ENCODE results near the gene NXPE2. TPM values are rescaled to one million over a fixed set of nuclear protein-coding genes. Genes with fewer than 3 reads are reported as not detected.
"Not testable (repeated sequence)": the region's sequence is repeated elsewhere in the genome, so short reads cannot be mapped to it uniquely, and the experiment has no call there.

NXPE2 gene
- polyA plus RNA-seq (ENCODE audit: insufficient read length in 3 of 3): under 1 TPM; 0.31 to 0.47 (median 0.37) TPM

DNA sequence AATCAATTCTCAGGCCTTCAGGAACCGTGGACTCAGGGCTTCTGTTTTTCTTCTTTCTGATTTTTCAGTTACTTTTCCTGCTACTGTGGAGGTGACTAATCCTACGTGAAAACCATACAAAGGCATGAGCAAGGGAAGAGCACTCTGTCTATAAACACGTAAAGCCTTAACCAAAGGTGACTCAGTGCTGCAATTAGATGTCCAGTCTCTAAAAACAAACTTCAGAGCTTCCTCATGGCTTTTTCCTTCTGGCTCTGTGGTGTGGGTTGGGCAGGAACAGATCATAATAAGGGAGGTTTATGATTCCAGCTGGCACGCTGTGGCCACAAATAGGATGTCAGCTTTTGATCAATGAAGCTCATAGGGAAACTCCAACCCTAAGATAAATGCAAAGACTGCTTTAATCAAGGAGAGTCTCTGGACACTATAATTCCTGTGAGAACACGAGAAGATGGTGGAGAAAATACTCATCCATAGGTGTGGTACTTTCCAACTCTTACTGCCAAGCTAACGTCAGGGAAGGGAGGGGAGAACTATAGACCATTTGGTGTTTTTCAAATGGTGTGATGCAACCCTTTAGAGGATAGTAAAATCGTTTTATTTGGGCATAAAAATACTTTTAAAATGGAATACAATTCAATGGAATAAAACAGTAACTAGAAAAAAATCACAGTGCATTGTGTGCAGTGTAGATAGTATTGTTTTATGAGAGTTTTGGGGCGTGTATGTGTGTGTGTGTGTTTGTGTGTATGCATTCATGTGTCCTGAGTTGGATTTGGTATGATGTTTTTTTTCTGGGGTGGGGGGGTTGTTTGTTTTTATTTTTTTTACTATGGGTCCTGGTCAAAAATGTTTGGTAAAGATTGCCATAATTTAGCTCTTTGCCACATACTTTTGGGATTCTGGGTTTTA, at the start of gene NXPE2:
Gene NXPE2 (plus strand): TSS at position 403 of the 912 bp plus-strand sequence. CDS start 49 bp downstream, at position 452.
- no peak for DNase-seq (ENCODE audit: low read depth in 3 of 3, low spot score in 2 of 3)

DNA sequence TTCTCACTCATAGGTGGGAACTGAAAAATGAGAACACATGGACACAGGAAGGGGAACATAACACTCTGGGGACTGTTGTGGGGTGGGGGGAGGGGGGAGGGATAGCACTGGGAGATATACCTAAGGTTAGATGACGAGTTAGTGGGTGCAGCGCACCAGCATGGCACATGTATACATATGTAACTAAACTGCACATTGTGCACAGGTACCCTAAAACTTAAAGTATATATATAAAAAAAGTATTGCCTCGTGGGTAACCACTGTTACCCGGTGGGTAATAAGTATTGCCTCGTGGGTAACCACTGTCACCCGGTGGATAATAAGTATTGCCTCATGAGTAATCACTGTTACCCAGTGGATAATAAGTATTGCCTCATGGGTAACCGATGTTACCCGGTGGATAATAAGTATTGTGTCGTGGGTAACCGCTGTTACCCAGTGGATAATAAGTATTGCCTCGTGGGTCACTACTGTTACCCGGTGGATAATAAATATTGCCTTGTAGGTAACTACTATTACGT, 46.8 kb upstream of the NXPE2 start:
- DNase-seq (ENCODE audit: low read depth in 3 of 3, low spot score in 2 of 3): not testable (repeated sequence)

DNA sequence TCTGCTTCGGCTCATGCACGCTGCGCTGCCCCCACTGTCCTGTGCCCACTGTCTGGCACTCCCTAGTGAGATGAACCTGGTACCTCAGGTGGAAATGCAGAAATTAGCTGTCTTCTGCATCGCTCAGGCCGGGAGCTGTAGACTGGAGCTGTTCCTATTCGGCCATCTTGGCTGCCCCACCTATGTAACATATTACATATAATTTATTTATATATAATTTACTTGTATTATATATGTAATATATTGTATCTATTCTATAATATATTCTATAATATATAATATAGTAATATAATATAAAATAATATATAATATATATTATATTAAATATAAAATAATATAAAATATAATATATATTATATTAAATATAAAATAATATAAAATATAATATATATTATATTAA, 38.9 kb upstream of the NXPE2 start:
- not testable (repeated sequence) for DNase-seq (ENCODE audit: low read depth in 3 of 3, low spot score in 2 of 3)

GRCh38 chr11:114650661-114651060, 27.7 kb upstream of the NXPE2 start:
- no peak for DNase-seq (ENCODE audit: low read depth in 3 of 3, low spot score in 2 of 3)

DNA sequence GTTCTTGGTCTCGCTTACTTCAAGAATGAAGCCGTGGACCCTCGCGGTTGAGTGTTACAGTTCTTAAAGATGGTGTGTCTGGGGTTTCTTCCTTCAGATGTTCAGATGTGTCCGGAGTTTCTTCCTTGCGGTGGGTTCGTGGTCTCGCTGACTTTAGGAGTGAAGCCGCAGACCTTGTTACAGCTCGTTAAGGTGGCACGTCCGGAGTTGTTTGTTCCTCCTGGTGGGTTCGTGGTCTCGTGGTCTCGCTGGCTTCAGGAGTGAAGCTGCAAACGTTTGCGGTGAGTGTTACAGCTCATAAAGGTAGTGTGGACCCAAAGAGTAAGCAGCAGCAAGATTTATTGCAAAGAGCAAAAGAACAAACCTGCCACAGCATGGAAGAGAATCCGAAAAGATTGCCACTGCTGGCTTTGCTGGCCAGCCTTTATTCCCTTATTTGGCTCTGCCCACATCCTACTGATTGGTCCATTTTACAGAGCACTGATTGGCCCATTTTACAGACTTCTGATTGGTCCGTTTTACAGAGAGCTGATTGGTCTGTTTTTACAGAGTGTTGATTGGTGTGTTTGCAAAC, 27.1 kb upstream of the NXPE2 start:
- no peak for DNase-seq (ENCODE audit: low read depth in 3 of 3, low spot score in 2 of 3)

DNA sequence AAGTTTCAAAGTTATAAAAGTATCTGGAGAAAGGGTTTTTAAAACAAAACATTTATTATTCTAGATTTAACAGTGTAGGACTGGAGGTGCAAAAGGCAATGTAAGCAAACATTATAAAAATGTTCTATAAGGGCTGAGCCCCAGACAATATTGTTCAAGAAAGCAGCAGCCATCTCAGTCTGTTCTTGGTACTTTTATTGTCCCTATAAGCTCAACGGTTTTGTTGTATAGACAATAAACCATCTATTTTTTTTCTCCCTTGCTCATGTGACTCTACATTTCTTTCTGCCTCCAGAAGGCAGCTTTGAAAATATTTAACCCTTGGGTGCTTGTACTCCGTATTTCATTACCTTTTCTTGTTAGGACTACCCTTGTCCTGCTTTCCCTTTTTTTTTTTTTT, 25.2 kb upstream of the NXPE2 start:
- no peak for DNase-seq (ENCODE audit: low read depth in 3 of 3, low spot score in 2 of 3)

DNA sequence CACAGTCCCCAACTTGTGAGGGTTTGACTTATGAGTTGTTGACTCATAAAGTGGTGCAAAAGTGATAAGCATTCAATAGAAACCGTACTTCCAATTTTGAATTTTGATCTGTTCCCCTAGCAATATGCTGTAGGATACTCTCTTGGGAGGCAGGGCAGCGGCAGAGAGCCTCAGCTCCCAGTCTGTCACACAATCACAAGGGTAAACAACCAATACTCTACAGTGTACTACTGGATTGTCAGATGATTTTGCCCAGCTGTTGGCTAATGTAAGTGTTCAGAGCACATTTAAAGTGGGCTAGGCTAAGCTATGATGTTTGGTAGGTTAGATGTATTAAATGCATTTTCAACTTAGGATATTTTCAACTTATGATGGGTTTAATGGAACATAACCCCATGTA, 13.7 kb upstream of the NXPE2 start:
- peak in 2 of 3 donors; percentile 3 to 10 for DNase-seq (ENCODE audit: low read depth in 3 of 3, low spot score in 2 of 3)

DNA sequence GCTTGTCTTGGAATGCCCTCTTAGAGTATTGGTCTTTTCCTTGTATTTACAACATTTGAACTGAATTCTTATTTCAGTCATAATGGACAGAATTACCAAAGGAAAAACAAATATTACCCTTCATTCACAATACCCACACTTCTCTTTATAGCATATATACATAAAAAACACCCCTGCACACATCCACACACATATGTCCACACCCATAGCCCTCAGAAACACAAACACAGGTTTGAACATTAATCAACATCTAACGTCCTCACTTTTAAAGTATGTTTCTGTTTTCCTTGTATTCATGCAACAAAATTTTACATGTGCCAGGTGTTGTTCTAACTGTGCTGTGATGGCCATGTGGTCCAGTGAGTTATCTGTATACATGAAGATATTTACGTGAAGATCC, 11.6 kb upstream of the NXPE2 start:
- no peak for DNase-seq (ENCODE audit: low read depth in 3 of 3, low spot score in 2 of 3)

DNA sequence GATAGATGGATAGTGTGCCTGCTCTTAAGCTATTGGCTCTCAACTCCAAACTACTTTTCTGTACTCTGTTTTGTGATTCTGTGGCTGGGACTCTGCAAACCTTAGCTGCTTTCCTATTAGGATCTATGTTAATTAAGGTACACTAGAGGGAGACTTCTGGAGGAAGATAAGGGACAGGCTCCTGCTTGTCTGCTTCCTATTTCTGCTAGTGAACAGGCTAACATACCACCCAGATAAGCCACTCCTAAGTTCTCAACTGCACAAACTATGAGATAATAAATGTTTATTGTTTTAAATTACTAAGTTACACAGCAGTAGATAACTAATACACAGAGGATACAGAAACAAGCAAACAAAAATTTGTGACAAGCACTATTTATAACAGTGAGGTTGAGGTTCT, 10.2 kb upstream of the NXPE2 start:
- no peak for DNase-seq (ENCODE audit: low read depth in 3 of 3, low spot score in 2 of 3)

- no peak for DNase-seq (ENCODE audit: low read depth in 3 of 3, low spot score in 2 of 3)
Measured at GRCh38 chr11:114673661-114674060, 4.7 kb upstream of the NXPE2 start.

- DNase-seq (ENCODE audit: low read depth in 3 of 3, low spot score in 2 of 3): no peak
Measured at GRCh38 chr11:114679505-114679904, 1.2 kb downstream of the NXPE2 start.

GRCh38 chr11:114683007-114683406, 4.7 kb downstream of the NXPE2 start:
- DNase-seq (ENCODE audit: low read depth in 3 of 3, low spot score in 2 of 3): no peak

GRCh38 chr11:114684636-114685035, 6.3 kb downstream of the NXPE2 start:
- no peak for DNase-seq (ENCODE audit: low read depth in 3 of 3, low spot score in 2 of 3)

DNA sequence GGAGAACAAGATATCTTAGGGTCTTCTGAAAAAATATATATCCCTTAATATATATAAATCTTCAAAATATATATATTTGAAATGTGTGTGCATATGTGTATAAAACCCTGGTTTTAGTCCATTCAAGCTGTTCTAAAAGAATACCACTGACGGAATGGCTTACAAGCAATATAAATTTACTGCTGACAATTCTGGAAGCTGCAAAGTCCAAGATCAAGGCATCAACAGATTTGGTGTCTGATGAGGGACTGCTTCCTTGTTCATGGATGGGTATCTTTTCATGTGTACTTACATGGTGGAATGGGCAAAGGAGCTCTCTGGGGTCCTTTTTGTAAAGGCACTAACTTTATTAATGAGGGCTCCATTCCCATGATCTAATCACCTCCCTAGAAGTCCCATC, 6.8 kb downstream of the NXPE2 start:
- no peak for DNase-seq (ENCODE audit: low read depth in 3 of 3, low spot score in 2 of 3)

- no peak for DNase-seq (ENCODE audit: low read depth in 3 of 3, low spot score in 2 of 3)
Measured at GRCh38 chr11:114705280-114706024, 27.1 kb downstream of the NXPE2 start.

- no peak for DNase-seq (ENCODE audit: low read depth in 3 of 3, low spot score in 2 of 3)
Measured at GRCh38 chr11:114709960-114710359, 31.6 kb downstream of the NXPE2 start.

- no peak for DNase-seq (ENCODE audit: low read depth in 3 of 3, low spot score in 2 of 3)
Measured at GRCh38 chr11:114713756-114714155, 35.4 kb downstream of the NXPE2 start.

GRCh38 chr11:114719562-114719961, 41.2 kb downstream of the NXPE2 start:
- DNase-seq (ENCODE audit: low read depth in 3 of 3, low spot score in 2 of 3): no peak

- no peak for DNase-seq (ENCODE audit: low read depth in 3 of 3, low spot score in 2 of 3)
Measured at GRCh38 chr11:114724916-114725524, 46.7 kb downstream of the NXPE2 start.

- DNase-seq (ENCODE audit: low read depth in 3 of 3, low spot score in 2 of 3): no peak
Measured at GRCh38 chr11:114725623-114726022, 47.3 kb downstream of the NXPE2 start.

GRCh38 chr11:114736806-114737205, 58.5 kb downstream of the NXPE2 start:
- no peak for DNase-seq (ENCODE audit: low read depth in 3 of 3, low spot score in 2 of 3)

Data from right renal cortex interstitium (tissue), 3 donors.